Esophagus muscularis mucosa (tissue), 3 donors: ENCODE measurements around the gene RBM19.

Experiments used
- CTCF ChIP-seq, 3 experiments: fragments of 200-600 bp in 2 of 3; fragments of 450-650 bp in 1 of 3; sonication (generic) in 2 of 3; IDR thresholded peaks; one replicate each; pipeline ENCODE4 v1.5.1; 2017 to 2019; ENCODE audit warnings: antibody characterized with exemption in 3 of 3, mild to moderate bottlenecking in 2 of 3, moderate library complexity in 1 of 3
- POLR2AphosphoS5 ChIP-seq, 2 donors: sonication (generic); formaldehyde crosslinking; IDR thresholded peaks; one replicate each; pipeline ENCODE4 v1.6.1; 2017; ENCODE audit warnings: antibody characterized with exemption in 2 of 2

GRCh38 chr12:113905829-113906228 lies 60.3 kb downstream of the RBM19 start:
- TF ChIP-seq CTCF (IDR thresholded peaks at IDR 0.05) (no peak), POLR2AphosphoS5 (IDR thresholded peaks at IDR 0.05) (no peak)
